Lower leg skin (tissue), 3 donors: ENCODE results near the gene MAN2B1.

ENCODE experiments used
- CTCF ChIP-seq, 3 donors: fragments of 450-650 bp; IDR thresholded peaks; one replicate each; pipeline ENCODE4 v1.5.1; 2016; ENCODE audit warnings: antibody characterized with exemption in 3 of 3, mild to moderate bottlenecking in 3 of 3, moderate library complexity in 2 of 3
- POLR2A ChIP-seq, 2 donors: fragments of 450-650 bp; IDR thresholded peaks; one replicate each; pipeline ENCODE4 v1.6.1; 2016 to 2017; ENCODE audit warnings: antibody characterized with exemption in 2 of 2, mild to moderate bottlenecking in 1 of 2, moderate library complexity in 1 of 2

GRCh38 chr19:12648088-12648487 is 18.5 kb downstream of the MAN2B1 start:
- TF ChIP-seq CTCF (IDR thresholded peaks at IDR 0.05), result no peak
- no peak for TF ChIP-seq POLR2A (IDR thresholded peaks at IDR 0.05)
